Right lobe of liver (tissue), 4 donors: ENCODE data around the gene FSTL4.

Experiments used
- POLR2A ChIP-seq: fragments of 450-650 bp; IDR thresholded peaks from one replicate; pipeline ENCODE4 v1.6.1; 2017; ENCODE audit warnings: antibody characterized with exemption, mild to moderate bottlenecking
- TF ChIP-seq, protein P1 (sequence below), 4 donors: fragments of 200-600 bp in 3 of 4; fragments of 450-650 bp in 1 of 4; IDR thresholded peaks; one replicate each; pipeline versions ENCODE4 v1.5.1 to v1.8.0; 2016 to 2022; ENCODE audit warnings: antibody characterized with exemption in 4 of 4, mild to moderate bottlenecking in 2 of 4
- donor health status: DM: no; HTN: no; CAD: no.
- donor health status: DM: no; HTN: no; CAD: no.
- donor health status: DM: no; HTN: yes; CAD: no.

DNA sequence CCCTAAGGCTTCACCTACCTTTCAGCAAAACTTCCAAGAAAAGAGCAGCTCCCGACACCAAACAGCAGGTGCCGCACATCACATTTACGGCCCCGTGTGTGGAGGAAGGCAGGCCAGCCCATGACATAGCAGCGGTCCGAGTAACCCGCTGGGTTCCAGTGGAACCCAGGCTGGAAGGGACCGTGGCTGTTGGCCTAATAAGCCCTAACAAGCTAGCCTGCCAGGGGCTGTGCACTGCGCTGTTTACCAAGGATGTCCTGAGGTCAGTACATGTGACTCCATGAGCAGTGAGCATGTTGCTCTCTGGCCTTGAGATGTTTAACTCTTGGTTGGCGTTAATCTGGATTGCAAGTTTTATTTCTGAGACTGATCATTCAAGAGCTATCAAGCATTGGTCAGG lies 131.5 kb downstream of the FSTL4 start:
- TF ChIP-seq, protein P1, sequence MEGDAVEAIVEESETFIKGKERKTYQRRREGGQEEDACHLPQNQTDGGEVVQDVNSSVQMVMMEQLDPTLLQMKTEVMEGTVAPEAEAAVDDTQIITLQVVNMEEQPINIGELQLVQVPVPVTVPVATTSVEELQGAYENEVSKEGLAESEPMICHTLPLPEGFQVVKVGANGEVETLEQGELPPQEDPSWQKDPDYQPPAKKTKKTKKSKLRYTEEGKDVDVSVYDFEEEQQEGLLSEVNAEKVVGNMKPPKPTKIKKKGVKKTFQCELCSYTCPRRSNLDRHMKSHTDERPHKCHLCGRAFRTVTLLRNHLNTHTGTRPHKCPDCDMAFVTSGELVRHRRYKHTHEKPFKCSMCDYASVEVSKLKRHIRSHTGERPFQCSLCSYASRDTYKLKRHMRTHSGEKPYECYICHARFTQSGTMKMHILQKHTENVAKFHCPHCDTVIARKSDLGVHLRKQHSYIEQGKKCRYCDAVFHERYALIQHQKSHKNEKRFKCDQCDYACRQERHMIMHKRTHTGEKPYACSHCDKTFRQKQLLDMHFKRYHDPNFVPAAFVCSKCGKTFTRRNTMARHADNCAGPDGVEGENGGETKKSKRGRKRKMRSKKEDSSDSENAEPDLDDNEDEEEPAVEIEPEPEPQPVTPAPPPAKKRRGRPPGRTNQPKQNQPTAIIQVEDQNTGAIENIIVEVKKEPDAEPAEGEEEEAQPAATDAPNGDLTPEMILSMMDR (IDR thresholded peaks at IDR 0.05), result no peak
- TF ChIP-seq POLR2A, result no peak
